Psoas muscle (tissue), 8 donors: Measurements from ENCODE around the gene MRPL21. TPM values are rescaled to one million over a fixed set of nuclear protein-coding genes. Genes with fewer than 3 reads are reported as not detected.
A peak's percentile ranks its signal among the peaks of the same experiment; 100 is the strongest.

Experiments
- ATAC-seq, 4 donors: fragments of 200-7000 bp; cut with Tn5 transposase; one replicate each; pipeline ENCODE4 v1.9.1; 2020; ENCODE audit warnings: moderate library complexity in 3 of 4, mild to moderate bottlenecking in 2 of 4
- DNase-seq, 2 donors: peaks; one replicate each; pipeline ENCODE4 v3.0.0-alpha.2; 2020
- H3K27ac ChIP-seq: fragments of 200-600 bp; one replicate; pipeline ENCODE4 v1.8.0; 2022
- H3K27me3 ChIP-seq, 3 donors: fragments of 200-600 bp in 1 of 3; one replicate each; pipeline versions ENCODE4 v1.6.1 to v1.8.0; 2013 to 2022; ENCODE audit warnings: low read length in 2 of 3, mild to moderate bottlenecking in 2 of 3, moderate library complexity in 1 of 3; ENCODE audit not compliant: insufficient read depth in 3 of 3
- H3K36me3 ChIP-seq, 2 donors: fragments of 200-600 bp in 1 of 2; one replicate each; pipeline versions ENCODE4 v1.6.1 to v1.8.0; 2013 to 2022; ENCODE audit warnings: low read depth in 1 of 2, mild to moderate bottlenecking in 1 of 2, moderate library complexity in 1 of 2; ENCODE audit not compliant: insufficient read depth in 1 of 2
- H3K4me1 ChIP-seq: fragments of 200-600 bp; one replicate; pipeline ENCODE4 v1.8.0; 2022
- H3K4me3 ChIP-seq: fragments of 200-600 bp; one replicate; pipeline ENCODE4 v1.8.0; 2022; ENCODE audit warnings: mild to moderate bottlenecking
- H3K9me3 ChIP-seq: fragments of 200-600 bp; one replicate; pipeline ENCODE4 v1.8.0; 2022
- CTCF ChIP-seq: fragments of 200-600 bp; IDR thresholded peaks from one replicate; pipeline ENCODE4 v1.8.0; 2022; ENCODE audit warnings: antibody characterized with exemption
- WGBS, 3 donors: extraction: QIAGEN DNeasy Blood & Tissue Kit; methylation state at CpG; one replicate each; pipeline versions ENCODE4 v1.1.6 to v1.1.7; 2013; 5-methylcytosine and 5-hydroxymethylcytosine counted together
- intact Hi-C, 2 donors: fragments of 100-400 bp; cut with DNase I; formaldehyde crosslinking; loops; one replicate each; pipeline versions ENCODE4 v1.11.0 to v1.14.2; 2022
- polyA plus RNA-seq, 3 donors: library from polyadenylated mRNA; stranded (reverse); fragments of 200-250 nt; gene quantifications; one replicate each; pipeline ENCODE4 v1.2.3, GENCODE V29; 2013
- total RNA-seq, 4 donors: library from RNA; stranded (reverse); fragmentation: NEBNext Ultra II Directional in 2 of 4; extraction: Animal tissue kit (Norgen Biotek cat#: 25700) in 2 of 4; gene quantifications; one replicate each; pipeline versions ENCODE4 v1.2.1 to v1.2.4, GENCODE V29; 2021 to 2023
- donor health status: healthy with polysubstance abuse.
- donor health status: DM: no; HTN: no; CAD: no; lungs with moderate emphysema.
- donor health status: Bipolar disorder and iron deficiency.
- donor health status: healthy.
- donor health status: DM: yes; HTN: yes; CAD: no.
- donor health status: DM: no; HTN: no; CAD: no.
- donor health status: DM: no; HTN: no; CAD: no.
- donor health status: DM: yes; HTN: yes; CAD: no.

The MRPL21 gene
- total and polyA plus RNA-seq, 7 donors = 59.2 to 181 (median 104) TPM

GRCh38 chr11:68855205-68855981, 48.2 kb downstream of the MRPL21 start:
- Histone ChIP-seq H3K4me3 (peak overlapping the region; percentile 69), H3K36me3 (no peaks in the 10 kb centered on the region), H3K27ac (peak overlapping the region; percentile 30), H3K4me1 (peaks cover 3% of the 10 kb centered on the region), H3K9me3 (no peaks in the 10 kb centered on the region), H3K27me3 (peaks cover 0 to 27% (median 3%) of the 10 kb centered on the region in 3 donors)
- DNase-seq (peak; percentile 45 to 83), ATAC-seq (peak; percentile 49 to 93 (median 71))
- WGBS, 3 donors = 5 to 15% (median 6%) methylated on average over 33 to 62 of the region's 62 CpGs
- intact Hi-C loops = no loop called here
- TF ChIP-seq CTCF = peak; percentile 29

GRCh38 chr11:68854273-68854958, 49.2 kb downstream of the MRPL21 start:
- peak overlapping the region; percentile 69 for H3K4me3 ChIP-seq
- intact Hi-C loops = no loop called here
- WGBS, 3 donors = 24 to 26% (median 26%) methylated on average over 28 to 42 of the region's 42 CpGs

GRCh38 chr11:68852628-68853027, 51.0 kb downstream of the MRPL21 start:
- no peak for ATAC-seq
- intact Hi-C loops = no loop called here
- Histone ChIP-seq H3K4me1 (peaks cover 3% of the 10 kb centered on the region), H3K4me3 (no peak overlapping the region), H3K36me3 (no peaks in the 10 kb centered on the region), H3K27ac (no peak overlapping the region), H3K27me3 (peaks cover 0 to 27% (median 3%) of the 10 kb centered on the region in 3 donors), H3K9me3 (no peaks in the 10 kb centered on the region)
- TF ChIP-seq CTCF = no peak
- no peak for DNase-seq
- 73 to 79% (median 77%) methylated on average over 8 of the region's 8 CpGs for WGBS, 3 donors

More at GRCh38 chr11:68854273-68854958, 49.2 kb downstream of the MRPL21 start:
- peaks cover 0 to 27% (median 3%) of the 10 kb centered on the region in 3 donors for H3K27me3 ChIP-seq
- peaks cover 3% of the 10 kb centered on the region for H3K4me1 ChIP-seq
- H3K36me3 ChIP-seq = no peaks in the 10 kb centered on the region
- no peak overlapping the region for H3K27ac ChIP-seq
- ATAC-seq (peak in 1 of 4 donors; percentile 18), DNase-seq (no peak)
- TF ChIP-seq CTCF = no peak
- H3K9me3 ChIP-seq = no peaks in the 10 kb centered on the region

GRCh38 chr11:68848429-68848828, 55.2 kb downstream of the MRPL21 start:
- no peak overlapping the region for H3K27ac ChIP-seq
- DNase-seq (peak in 1 of 2 donors; percentile 2), ATAC-seq (no peak)
- no peaks in the 10 kb centered on the region for H3K9me3 ChIP-seq
- peaks cover 0 to 6% (median 0%) of the 10 kb centered on the region in 3 donors for H3K27me3 ChIP-seq
- intact Hi-C loops = loop anchor here in 1 of 2 donors (10.0 kb wide), 1 partner anchor 196 kb away; the partner anchor contains the start of gene TPCN2
- WGBS, 3 donors = 77 to 89% (median 83%) methylated on average over 15 of the region's 15 CpGs
- no peak for TF ChIP-seq CTCF
- H3K4me3 ChIP-seq = no peak overlapping the region
- no peaks in the 10 kb centered on the region for H3K36me3 ChIP-seq
- peaks cover 8% of the 10 kb centered on the region for H3K4me1 ChIP-seq
